H1 (cell line): ENCODE data around the gene PSMB11. TPM values are rescaled to one million over a fixed set of nuclear protein-coding genes. Genes with fewer than 3 reads are reported as not detected.

Source experiments
- CTCF ChIA-PET: fragments of 300-600 bp; sonication (Branson Sonifier 250); formaldehyde crosslinking; loops from one replicate; lab custom pipeline; 2021; ENCODE audit not compliant: partially characterized antibody; lab: Charles Lee
- POLR2A ChIA-PET: fragments of 300-600 bp; sonication (Branson Sonifier 250); formaldehyde crosslinking; loops from one replicate; lab custom pipeline; 2021; ENCODE audit warnings: inconsistent platforms; ENCODE audit not compliant: partially characterized antibody; lab: Charles Lee
- DNase-seq, 2 experiments: peaks; one replicate each; pipeline versions ENCODE4 v3.0.0 to v3.0.0-alpha.2; 2010 to 2022; ENCODE audit warnings: low spot score in 2 of 2, low read depth in 1 of 2, mixed read lengths in 1 of 2
- FAIRE-seq: peaks from 2 replicates; lab custom pipeline; 2011; peaks lifted over from hg19 to GRCh38; lab: Jason Lieb, UNC
- H2AFZ ChIP-seq: 2 replicates; pipeline ENCODE4 v1.8.1; 2012; ENCODE audit warnings: low read length, inconsistent platforms
- H2AK5ac ChIP-seq: 2 replicates; pipeline ENCODE4 v1.6.1; 2013; ENCODE audit warnings: low read depth, low read length
- H2BK120ac ChIP-seq: replicated peaks from 2 replicates; pipeline ENCODE3; 2013; ENCODE audit warnings: low read depth, low read length, inconsistent platforms
- H2BK12ac ChIP-seq: 2 replicates; pipeline ENCODE4 v1.6.1; 2013; ENCODE audit warnings: low read depth, low read length
- H2BK15ac ChIP-seq: 2 replicates; pipeline ENCODE4 v1.6.1; 2013; ENCODE audit warnings: low read length
- H2BK20ac ChIP-seq: 2 replicates; pipeline ENCODE4 v1.6.1; 2013; ENCODE audit warnings: low read length
- H2BK5ac ChIP-seq: 2 replicates; pipeline ENCODE4 v1.6.1; 2013; ENCODE audit warnings: low read depth, low read length
- H3K14ac ChIP-seq: 2 replicates; pipeline ENCODE4 v1.6.1; 2013; ENCODE audit warnings: inconsistent platforms; ENCODE audit not compliant: insufficient read length
- H3K18ac ChIP-seq: 2 replicates; pipeline ENCODE4 v1.6.1; 2013; ENCODE audit warnings: low read length; ENCODE audit errors: extremely low read depth
- H3K23ac ChIP-seq: 2 replicates; pipeline ENCODE4 v1.6.1; 2013; ENCODE audit warnings: inconsistent platforms; ENCODE audit not compliant: insufficient read length
- H3K23me2 ChIP-seq: 2 replicates; pipeline ENCODE4 v1.6.1; 2013; ENCODE audit warnings: low read depth, low read length
- H3K27ac ChIP-seq: 2 replicates; pipeline ENCODE4 v1.6.1; 2011; ENCODE audit warnings: low read depth, low read length, inconsistent platforms
- H3K27me3 ChIP-seq, 4 experiments: replicated peaks in 1 of 4; 1 replicate in 1 of 4; 2 replicates in 3 of 4; pipeline versions ENCODE4 v1.6.1 to v1.8.1; 2011 to 2013; ENCODE audit warnings: low read length in 3 of 4, mild to moderate bottlenecking in 3 of 4, inconsistent platforms in 2 of 4, mixed read lengths in 2 of 4, moderate library complexity in 1 of 4; ENCODE audit not compliant: control insufficient read depth in 3 of 4, insufficient read depth in 3 of 4; ENCODE audit errors: extremely low read depth in 1 of 4
- H3K36me3 ChIP-seq, 4 experiments: 2 replicates each; pipeline versions ENCODE4 v1.6.1 to v1.8.1; 2011 to 2013; ENCODE audit warnings: mild to moderate bottlenecking in 4 of 4, low read length in 3 of 4, moderate library complexity in 2 of 4, control low read depth in 1 of 4, inconsistent platforms in 1 of 4; ENCODE audit not compliant: insufficient read depth in 4 of 4, control insufficient read depth in 2 of 4
- H3K4ac ChIP-seq: replicated peaks from 2 replicates; pipeline ENCODE3; 2013; ENCODE audit warnings: low read length, low read depth, mixed read lengths, inconsistent platforms; ENCODE audit not compliant: insufficient read length
- H3K4me1 ChIP-seq, 4 experiments: replicated peaks in 1 of 4; 1 replicate in 1 of 4; 2 replicates in 3 of 4; pipeline versions ENCODE4 v1.6.1 to v1.8.1; 2011 to 2013; ENCODE audit warnings: low read length in 3 of 4, inconsistent platforms in 2 of 4, mixed read lengths in 1 of 4; ENCODE audit not compliant: insufficient read depth in 4 of 4, control insufficient read depth in 3 of 4
- H3K4me2 ChIP-seq, 2 experiments: 2 replicates each; pipeline versions ENCODE4 v1.6.1 to v1.8.1; 2011 to 2013; ENCODE audit warnings: low read depth in 2 of 2, low read length in 2 of 2, control low read depth in 1 of 2, inconsistent platforms in 1 of 2, mild to moderate bottlenecking in 1 of 2; ENCODE audit not compliant: insufficient read depth in 1 of 2
- H3K4me3 ChIP-seq, 4 experiments: fragments of 200-600, 300-600 bp in 1 of 4; sonication (generic), shearing (Covaris generic), sonication (Bioruptor Twin) in 1 of 4; 2 replicates each; pipeline versions ENCODE4 v1.5.1 to v1.8.1; 2011 to 2016; ENCODE audit warnings: low read length in 4 of 4, low read depth in 3 of 4, control low read depth in 2 of 4, inconsistent platforms in 2 of 4, mild to moderate bottlenecking in 2 of 4, mixed read lengths in 1 of 4, moderate library complexity in 1 of 4; ENCODE audit not compliant: insufficient read depth in 2 of 4; ENCODE audit errors: extremely low read depth in 1 of 4
- H3K56ac ChIP-seq: replicated peaks from 2 replicates; pipeline ENCODE3; 2013; ENCODE audit warnings: low read depth, mild to moderate bottlenecking, mixed read lengths, low read length, inconsistent platforms; ENCODE audit not compliant: insufficient read length
- H3K79me1 ChIP-seq: 2 replicates; pipeline ENCODE4 v1.6.1; 2013; ENCODE audit warnings: low read depth, low read length, control low read depth
- H3K79me2 ChIP-seq, 2 experiments: 2 replicates each; pipeline versions ENCODE4 v1.6.1 to v1.8.1; 2012 to 2013; ENCODE audit warnings: low read length in 2 of 2, mild to moderate bottlenecking in 2 of 2, inconsistent platforms in 1 of 2; ENCODE audit not compliant: insufficient read depth in 2 of 2, control insufficient read depth in 1 of 2
- H3K9ac ChIP-seq, 4 experiments: replicated peaks in 1 of 4; 1 replicate in 1 of 4; 2 replicates in 3 of 4; pipeline versions ENCODE4 v1.6.1 to v1.8.1; 2011 to 2013; ENCODE audit warnings: low read depth in 3 of 4, low read length in 3 of 4, control low read depth in 2 of 4, mild to moderate bottlenecking in 2 of 4, moderate library complexity in 2 of 4, inconsistent platforms in 1 of 4; ENCODE audit errors: extremely low read depth in 1 of 4
- H3K9me3 ChIP-seq, 2 experiments: 2 replicates each; pipeline versions ENCODE4 v1.6.1 to v1.8.1; 2012 to 2013; ENCODE audit warnings: mild to moderate bottlenecking in 2 of 2, moderate library complexity in 2 of 2, control low read depth in 1 of 2, inconsistent platforms in 1 of 2, low read depth in 1 of 2, low read length in 1 of 2, mixed read lengths in 1 of 2; ENCODE audit not compliant: insufficient read depth in 2 of 2
- H4K20me1 ChIP-seq, 2 experiments: replicated peaks in 1 of 2; 2 replicates each; pipeline versions ENCODE3 to v1.8.1; 2011 to 2013; ENCODE audit warnings: inconsistent platforms in 2 of 2, low read length in 2 of 2, mild to moderate bottlenecking in 1 of 2; ENCODE audit not compliant: insufficient read depth in 2 of 2, control insufficient read depth in 1 of 2
- H4K5ac ChIP-seq: 2 replicates; pipeline ENCODE4 v1.6.1; 2013; ENCODE audit warnings: low read length, low read depth, mixed read lengths, inconsistent platforms; ENCODE audit not compliant: insufficient read length
- H4K8ac ChIP-seq: 2 replicates; pipeline ENCODE4 v1.8.0; 2013; ENCODE audit warnings: mild to moderate bottlenecking, moderate library complexity, low read length, inconsistent platforms; ENCODE audit not compliant: insufficient read depth; ENCODE audit errors: extremely low read depth
- H4K91ac ChIP-seq: replicated peaks from 2 replicates; pipeline ENCODE3; 2013; ENCODE audit warnings: low read length, mixed read lengths, inconsistent platforms; ENCODE audit not compliant: insufficient read length
- ASH2L ChIP-seq: fragments of 200-600, 300-600 bp; sonication (generic); IDR thresholded peaks from one replicate; pipeline ENCODE4 v1.7.1; 2017; ENCODE audit warnings: low read length
- BCL11A ChIP-seq, 2 experiments: IDR thresholded peaks; one replicate each; pipeline ENCODE4 v1.6.1; 2011; ENCODE audit warnings: low read depth in 2 of 2, low read length in 2 of 2, mild to moderate bottlenecking in 2 of 2
- CBX5 ChIP-seq: fragments of 300-800, 300-1000 bp; sonication (generic); IDR thresholded peaks from 2 replicates; pipeline ENCODE4 v1.7.1; 2016; ENCODE audit warnings: antibody characterized with exemption, low read length, low read depth
- CREB1 ChIP-seq: IDR thresholded peaks from 2 replicates; pipeline ENCODE4 v1.6.1; 2012; ENCODE audit warnings: inconsistent platforms
- EP300 ChIP-seq, 2 experiments: IDR thresholded peaks; 1 replicate in 1 of 2; 2 replicates in 1 of 2; pipeline ENCODE4 v1.6.1; 2011 to 2012; ENCODE audit warnings: low read depth in 2 of 2, low read length in 2 of 2, mild to moderate bottlenecking in 2 of 2, borderline replicate concordance in 1 of 2, inconsistent platforms in 1 of 2, moderate library complexity in 1 of 2
- JUND ChIP-seq: IDR thresholded peaks from 2 replicates; pipeline ENCODE4 v1.6.1; 2011; ENCODE audit warnings: mild to moderate bottlenecking, improper control_type of control experiment, low read length
- PHF8 ChIP-seq: fragments of 200-600 bp; sonication (generic); conservative IDR thresholded peaks from 2 replicates; pipeline ENCODE4 v1.7.1; 2012; ENCODE audit warnings: low read depth, mild to moderate bottlenecking, inconsistent platforms, low read length, moderate library complexity
- WGBS, 2 experiments: shearing (Covaris generic) in 1 of 2; methylation state at CpG; one replicate each; pipeline versions ENCODE4 v1.1.6 to v1.1.7; 2013 to 2015; ENCODE audit warnings: low lambda C conversion rate in 2 of 2, mixed read lengths in 2 of 2, inconsistent platforms in 1 of 2, low coverage in 1 of 2, missing lambda C conversion rate in 1 of 2; ENCODE audit not compliant: insufficient replicate concordance in 2 of 2, insufficient coverage in 1 of 2, insufficient read length in 1 of 2; ENCODE audit errors: extremely low coverage in 1 of 2, missing lambda C conversion rate in 1 of 2; 5-methylcytosine and 5-hydroxymethylcytosine counted together
- polyA plus RNA-seq, 7 experiments: library from polyadenylated mRNA; depleted of rRNA in 3 of 7; stranded (reverse) in 5 of 7; unstranded in 2 of 7; fragments of >200 nt in 5 of 7; fragments of 200-250 nt in 2 of 7; gene quantifications; 1 replicate in 5 of 7; 2 replicates in 1 of 7; 4 replicates in 1 of 7; pipeline versions ENCODE4 v1.2.1 to v1.2.3, GENCODE V29; 2011 to 2013; ENCODE audit warnings: missing spikeins in 2 of 7, mixed read lengths in 2 of 7
- total RNA-seq: library from RNA; stranded (reverse); fragmentation: NEBNext Ultra II Directional; extraction: Animal tissue kit (Norgen Biotek cat#: 25700); gene quantifications from 2 replicates; pipeline ENCODE4 v1.2.1, GENCODE V29; 2021
- TF ChIP-seq, protein P1 (sequence below), 3 experiments: IDR thresholded peaks; 1 replicate in 2 of 3; 2 replicates in 1 of 3; pipeline versions ENCODE4 v1.5.1 to v1.6.1; 2011; ENCODE audit warnings: low read length in 3 of 3, mild to moderate bottlenecking in 3 of 3, inconsistent platforms in 2 of 3, low read depth in 1 of 3, moderate library complexity in 1 of 3; ENCODE audit not compliant: insufficient read depth in 1 of 3; ENCODE audit errors: control extremely low read depth in 1 of 3

The PSMB11 gene
- total and polyA plus RNA-seq, 2 of the 8 experiments (the other 6 are each of a cell fraction or from before 2014, with no cell fraction given): not detected

DNA sequence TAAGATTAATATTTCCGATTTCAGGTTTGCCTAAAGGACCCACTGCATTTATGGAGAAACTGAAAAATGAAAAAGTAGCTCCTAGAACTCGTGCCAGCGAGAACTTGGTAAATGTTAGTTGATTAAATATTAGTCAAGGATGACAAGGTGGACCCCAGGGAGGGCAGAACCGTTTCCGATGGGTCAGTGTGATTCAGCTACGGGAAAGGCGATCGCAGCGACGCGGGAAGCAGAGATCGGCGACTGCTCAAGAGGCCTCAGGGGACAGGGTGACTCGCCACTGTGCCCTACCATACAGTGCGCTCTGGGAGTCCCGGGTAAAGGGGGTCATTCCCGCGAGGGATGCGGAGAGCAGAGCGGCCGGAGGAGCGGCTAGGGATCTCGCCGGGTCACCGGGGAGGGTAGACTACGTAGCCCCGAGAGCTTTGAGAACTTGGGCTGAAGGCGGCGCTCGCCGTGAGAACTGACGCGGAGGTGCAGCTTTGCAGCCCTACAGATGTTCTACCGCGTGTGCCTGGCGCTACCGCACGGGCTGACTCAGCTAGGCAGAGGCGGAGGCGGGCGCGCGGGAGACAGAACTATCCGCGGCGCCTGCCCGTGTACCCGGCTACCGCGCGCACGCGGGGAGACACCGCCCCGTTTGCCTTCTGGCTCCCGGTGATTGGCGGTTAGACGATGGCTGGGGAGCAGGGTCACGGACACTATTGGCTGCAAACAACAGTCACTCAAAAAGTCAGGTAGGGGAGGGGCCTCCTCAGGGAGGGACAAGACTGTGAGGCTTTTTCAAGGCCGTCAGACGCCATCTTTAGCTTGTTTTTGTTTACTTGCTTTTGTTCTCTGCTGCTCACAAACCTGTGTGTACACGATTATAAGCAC, 35.2 kb upstream of the PSMB11 start:
- Histone ChIP-seq H2AK5ac (no peak overlapping the region; the same call in 1 of the 2 replicates), H3K18ac (peak overlapping the region; percentile 99), H2BK5ac (peak overlapping the region; percentile 98), H4K20me1 (no peaks in the 10 kb centered on the region), H3K27me3 (no peaks in the 10 kb centered on the region), H2AFZ (peak overlapping the region; percentile 55), H4K91ac (peak overlapping the region; percentile 95), H4K8ac (peak overlapping the region; percentile 98; the same call in 1 of the 2 replicates), H3K14ac (peak overlapping the region; percentile 44), H3K4me2 (peak overlapping the region; percentile 80 to 82), H2BK20ac (no peak overlapping the region), H3K4me1 (peaks cover 4 to 7% (median 6%) of the 10 kb centered on the region in 4 experiments; a peak in 4 of 7 replicates), H2BK15ac (no peak overlapping the region), H3K27ac (peak overlapping the region; percentile 89), H3K79me2 (no peaks in the 10 kb centered on the region), H3K9me3 (no peaks in the 10 kb centered on the region), H3K23ac (no peak overlapping the region), H4K5ac (peak overlapping the region; percentile 97), H3K9ac (peak overlapping the region; percentile 88 to 95 (median 92)), H3K4me3 (peak overlapping the region; percentile 73 to 85 (median 76)), H3K23me2 (peaks cover 6% of the 10 kb centered on the region), H3K79me1 (no peaks in the 10 kb centered on the region), H3K36me3 (no peaks in the 10 kb centered on the region), H3K56ac (peak overlapping the region; percentile 71), H3K4ac (peak overlapping the region; percentile 80), H2BK12ac (peak overlapping the region; percentile 95; the same call in 1 of the 2 replicates), H2BK120ac (no peak overlapping the region)
- WGBS, 2 experiments: 4% methylated on average over 59 of the region's 62 CpGs; no CpG with 5 or more reads in 1 of the 2 experiments
- peak; percentile 80 for FAIRE-seq
- POLR2A ChIA-PET: interaction anchor here (0.6 to 4.1 kb wide), 32 partner anchors 9 to 296 kb away, joined by 3 to 99 read pairs (median 6); partner anchors contain the start of genes ACIN1, AJUBA, C14orf119 and HAUS4
- CTCF ChIA-PET: interaction anchor here (0.7 to 4.1 kb wide), 22 partner anchors 9 to 230 kb away, joined by 3 to 60 read pairs (median 6); partner anchors contain the start of genes AJUBA, PSMB11 and PSMB5
- peak; percentile 89 to 92 for DNase-seq
- TF ChIP-seq CBX5: no peak
- peak; percentile 64 for TF ChIP-seq CREB1
- no peak for TF ChIP-seq BCL11A (IDR thresholded peaks at IDR 0.05; ENCODE audit: low read depth in 2 of 2, low read length in 2 of 2)
- TF ChIP-seq EP300 (IDR thresholded peaks at IDR 0.05; ENCODE audit: borderline replicate concordance in 1 of 2, low read depth in 2 of 2, low read length in 2 of 2): no peak
- peak; percentile 89 for TF ChIP-seq PHF8
- no peak for TF ChIP-seq JUND
- TF ChIP-seq ASH2L: peak; percentile 75
- TF ChIP-seq, protein P1, sequence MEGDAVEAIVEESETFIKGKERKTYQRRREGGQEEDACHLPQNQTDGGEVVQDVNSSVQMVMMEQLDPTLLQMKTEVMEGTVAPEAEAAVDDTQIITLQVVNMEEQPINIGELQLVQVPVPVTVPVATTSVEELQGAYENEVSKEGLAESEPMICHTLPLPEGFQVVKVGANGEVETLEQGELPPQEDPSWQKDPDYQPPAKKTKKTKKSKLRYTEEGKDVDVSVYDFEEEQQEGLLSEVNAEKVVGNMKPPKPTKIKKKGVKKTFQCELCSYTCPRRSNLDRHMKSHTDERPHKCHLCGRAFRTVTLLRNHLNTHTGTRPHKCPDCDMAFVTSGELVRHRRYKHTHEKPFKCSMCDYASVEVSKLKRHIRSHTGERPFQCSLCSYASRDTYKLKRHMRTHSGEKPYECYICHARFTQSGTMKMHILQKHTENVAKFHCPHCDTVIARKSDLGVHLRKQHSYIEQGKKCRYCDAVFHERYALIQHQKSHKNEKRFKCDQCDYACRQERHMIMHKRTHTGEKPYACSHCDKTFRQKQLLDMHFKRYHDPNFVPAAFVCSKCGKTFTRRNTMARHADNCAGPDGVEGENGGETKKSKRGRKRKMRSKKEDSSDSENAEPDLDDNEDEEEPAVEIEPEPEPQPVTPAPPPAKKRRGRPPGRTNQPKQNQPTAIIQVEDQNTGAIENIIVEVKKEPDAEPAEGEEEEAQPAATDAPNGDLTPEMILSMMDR (IDR thresholded peaks at IDR 0.05; ENCODE audit: control extremely low read depth in 1 of 3, insufficient read depth in 1 of 3, low read depth in 1 of 3, low read length in 3 of 3): peak in 1 of 3 experiments; percentile 27; a peak in 2 of 4 replicates
